ENCODE results near the gene USP17L20.
"Not testable (repeated sequence)": the region's sequence is repeated elsewhere in the genome, so short reads cannot be mapped to it uniquely, and the experiment has no call there.

The USP17L20 gene, protein sequence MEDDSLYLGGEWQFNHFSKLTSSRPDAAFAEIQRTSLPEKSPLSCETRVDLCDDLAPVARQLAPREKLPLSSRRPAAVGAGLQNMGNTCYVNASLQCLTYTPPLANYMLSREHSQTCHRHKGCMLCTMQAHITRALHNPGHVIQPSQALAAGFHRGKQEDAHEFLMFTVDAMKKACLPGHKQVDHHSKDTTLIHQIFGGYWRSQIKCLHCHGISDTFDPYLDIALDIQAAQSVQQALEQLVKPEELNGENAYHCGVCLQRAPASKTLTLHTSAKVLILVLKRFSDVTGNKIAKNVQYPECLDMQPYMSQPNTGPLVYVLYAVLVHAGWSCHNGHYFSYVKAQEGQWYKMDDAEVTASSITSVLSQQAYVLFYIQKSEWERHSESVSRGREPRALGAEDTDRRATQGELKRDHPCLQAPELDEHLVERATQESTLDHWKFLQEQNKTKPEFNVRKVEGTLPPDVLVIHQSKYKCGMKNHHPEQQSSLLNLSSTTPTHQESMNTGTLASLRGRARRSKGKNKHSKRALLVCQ

GRCh38 chr4:9257824-9258223 is at the start of gene USP17L20:
TSS of gene USP17L20 (plus strand) at chr4:9258124. CDS start at chr4:9258124, 0 bp downstream.
- not testable (repeated sequence) for DNase-seq

GRCh38 chr4:9210357-9210756 is 47.6 kb upstream of the USP17L20 start, which contains the start of gene USP17L10:
TSS of gene USP17L10 (plus strand) at chr4:9210657. CDS start at chr4:9210657, 0 bp downstream.
- not testable (repeated sequence) for DNase-seq

GRCh38 chr4:9214701-9215100 is 43.2 kb upstream of the USP17L20 start:
- DNase-seq, result not testable (repeated sequence)

GRCh38 chr4:9215105-9215504 is 42.8 kb upstream of the USP17L20 start, which contains the start of gene USP17L11:
TSS of gene USP17L11 (plus strand) at chr4:9215405. CDS start at chr4:9215405, 0 bp downstream.
- not testable (repeated sequence) for DNase-seq

- DNase-seq, result not testable (repeated sequence)
These were observed 38.1 kb upstream of the USP17L20 start, which contains the start of gene USP17L12 for GRCh38 chr4:9219852-9220251. TSS of gene USP17L12 (plus strand) at chr4:9220152. CDS start at chr4:9220152, 0 bp downstream.

DNA sequence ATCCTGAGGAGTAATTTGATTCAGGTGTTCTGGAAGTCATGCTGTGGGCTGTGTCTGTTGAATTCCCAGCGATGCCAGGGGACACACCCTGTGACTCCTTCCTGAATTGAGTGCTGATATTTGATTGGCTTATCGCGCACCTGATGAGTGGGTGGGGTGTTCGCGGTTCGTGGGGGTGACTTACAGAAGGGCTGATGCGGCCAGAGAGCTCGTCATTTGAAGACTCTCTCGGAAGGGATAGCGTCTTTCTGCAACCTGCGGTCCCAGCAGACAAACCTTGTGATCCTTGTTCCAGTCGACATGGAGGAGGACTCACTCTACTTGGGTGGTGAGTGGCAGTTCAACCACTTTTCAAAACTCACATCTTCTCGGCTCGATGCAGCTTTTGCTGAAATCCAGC is 33.3 kb upstream of the USP17L20 start, which contains the start of gene USP17L13:
Gene USP17L13, plus strand, starts transcription at position 301 of the 400 bp plus-strand sequence. Its CDS starts 0 bp downstream, at position 301.
- DNase-seq, result not testable (repeated sequence)

DNA sequence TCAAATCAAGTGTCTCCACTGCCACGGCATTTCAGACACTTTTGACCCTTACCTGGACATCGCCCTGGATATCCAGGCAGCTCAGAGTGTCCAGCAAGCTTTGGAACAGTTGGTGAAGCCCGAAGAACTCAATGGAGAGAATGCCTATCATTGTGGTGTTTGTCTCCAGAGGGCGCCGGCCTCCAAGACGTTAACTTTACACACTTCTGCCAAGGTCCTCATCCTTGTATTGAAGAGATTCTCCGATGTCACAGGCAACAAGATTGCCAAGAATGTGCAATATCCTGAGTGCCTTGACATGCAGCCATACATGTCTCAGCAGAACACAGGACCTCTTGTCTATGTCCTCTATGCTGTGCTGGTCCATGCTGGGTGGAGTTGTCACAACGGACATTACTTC is 27.7 kb upstream of the USP17L20 start:
- not testable (repeated sequence) for DNase-seq

GRCh38 chr4:9234085-9234484 is 23.8 kb upstream of the USP17L20 start, which contains the start of gene USP17L15:
TSS of gene USP17L15 (plus strand) at chr4:9234385. CDS start at chr4:9234385, 0 bp downstream.
- not testable (repeated sequence) for DNase-seq

- not testable (repeated sequence) for DNase-seq
These were observed 19.5 kb upstream of the USP17L20 start for GRCh38 chr4:9238461-9238860.

GRCh38 chr4:9243579-9243978 is 14.3 kb upstream of the USP17L20 start, which contains the start of gene USP17L17:
TSS of gene USP17L17 (plus strand) at chr4:9243879. CDS start at chr4:9243879, 0 bp downstream.
- DNase-seq, result not testable (repeated sequence)

DNA sequence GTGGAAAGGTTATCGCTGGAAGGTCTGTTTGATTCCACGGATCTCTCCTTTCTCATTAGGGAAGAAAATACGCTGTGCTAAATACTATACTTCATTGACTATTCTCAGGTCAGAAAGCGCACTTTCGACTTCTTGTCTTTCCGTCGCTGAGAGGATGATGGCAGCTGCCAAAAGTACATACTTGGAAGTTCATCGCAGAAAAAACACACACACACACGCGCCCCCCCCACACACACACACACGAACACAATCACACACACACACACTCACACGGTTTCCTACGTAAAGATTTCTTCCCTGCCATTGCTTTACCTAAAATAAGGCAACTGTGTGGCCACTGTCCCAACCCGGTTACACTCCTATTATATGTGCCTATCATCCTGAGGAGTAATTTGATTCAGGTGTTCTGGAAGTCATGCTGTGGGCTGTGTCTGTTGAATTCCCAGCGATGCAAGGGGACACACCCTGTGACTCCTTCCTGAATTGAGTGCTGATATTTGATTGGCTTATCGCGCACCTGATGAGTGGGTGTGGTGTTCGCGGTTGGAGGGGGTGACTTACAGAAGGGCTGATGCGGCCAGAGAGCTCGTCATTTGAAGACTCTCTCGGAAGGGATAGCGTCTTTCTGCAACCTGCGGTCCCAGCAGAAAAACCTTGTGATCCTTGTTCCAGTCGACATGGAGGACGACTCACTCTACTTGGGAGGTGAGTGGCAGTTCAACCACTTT is 9.8 kb upstream of the USP17L20 start, which contains the start of gene USP17L18:
Gene USP17L18, plus strand, starts transcription at position 678 of the 728 bp plus-strand sequence. Its CDS starts 0 bp downstream, at position 678.
- not testable (repeated sequence) for DNase-seq

DNA sequence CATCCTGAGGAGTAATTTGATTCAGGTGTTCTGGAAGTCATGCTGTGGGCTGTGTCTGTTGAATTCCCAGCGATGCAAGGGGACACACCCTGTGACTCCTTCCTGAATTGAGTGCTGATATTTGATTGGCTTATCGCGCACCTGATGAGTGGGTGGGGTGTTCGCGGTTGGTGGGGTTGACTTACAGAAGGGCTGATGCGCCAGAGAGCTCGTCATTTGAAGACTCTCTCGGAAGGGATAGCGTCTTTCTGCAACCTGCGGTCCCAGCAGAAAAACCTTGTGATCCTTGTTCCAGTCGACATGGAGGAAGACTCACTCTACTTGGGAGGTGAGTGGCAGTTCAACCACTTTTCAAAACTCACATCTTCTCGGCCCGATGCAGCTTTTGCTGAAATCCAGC is 4.8 kb upstream of the USP17L20 start, which contains the start of gene USP17L19:
Gene USP17L19, plus strand, starts transcription at position 301 of the 400 bp plus-strand sequence. Its CDS starts 0 bp downstream, at position 301.
- DNase-seq, result not testable (repeated sequence)

GRCh38 chr4:9262572-9262971 is 4.6 kb downstream of the USP17L20 start, which contains the start of gene USP17L21:
TSS of gene USP17L21 (plus strand) at chr4:9262872. CDS start at chr4:9262872, 0 bp downstream.
- not testable (repeated sequence) for DNase-seq

DNA sequence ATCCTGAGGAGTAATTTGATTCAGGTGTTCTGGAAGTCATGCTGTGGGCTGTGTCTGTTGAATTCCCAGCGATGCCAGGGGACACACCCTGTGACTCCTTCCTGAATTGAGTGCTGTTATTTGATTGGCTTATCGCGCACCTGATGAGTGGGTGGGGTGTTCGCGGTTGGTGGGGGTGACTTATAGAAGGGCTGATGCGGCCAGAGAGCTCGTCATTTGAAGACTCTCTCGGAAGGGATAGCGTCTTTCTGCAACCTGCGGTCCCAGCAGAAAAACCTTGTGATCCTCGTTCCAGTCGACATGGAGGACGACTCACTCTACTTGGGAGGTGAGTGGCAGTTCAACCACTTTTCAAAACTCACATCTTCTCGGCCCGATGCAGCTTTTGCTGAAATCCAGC is 9.4 kb downstream of the USP17L20 start, which contains the start of gene USP17L22:
Gene USP17L22, plus strand, starts transcription at position 301 of the 400 bp plus-strand sequence. Its CDS starts 0 bp downstream, at position 301.
- DNase-seq, result not testable (repeated sequence)

DNA sequence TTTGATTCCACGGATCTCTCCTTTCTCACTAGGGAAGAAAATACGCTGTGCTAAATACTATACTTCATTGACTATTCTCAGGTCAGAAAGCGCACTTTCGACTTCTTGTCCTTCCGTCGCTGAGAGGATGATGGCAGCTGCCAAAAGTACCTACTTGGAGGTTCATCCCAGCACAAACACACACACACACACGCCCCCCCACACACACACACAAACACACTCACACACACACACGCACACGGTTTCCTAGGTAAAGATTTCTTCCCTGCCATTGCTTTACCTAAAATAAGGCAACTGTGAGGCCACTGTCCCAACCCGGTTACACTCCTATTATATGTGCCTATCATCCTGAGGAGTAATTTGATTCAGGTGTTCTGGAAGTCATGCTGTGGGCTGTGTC is 13.8 kb downstream of the USP17L20 start:
- not testable (repeated sequence) for DNase-seq

Data from amniotic stem cell (primary cell).